Neuronal stem cell (in vitro differentiated cells): ENCODE results near the gene KRTAP15-1.

ENCODE experiments used
- DNase-seq: peaks from one replicate; pipeline ENCODE4 v3.0.0-alpha.2; 2013; ENCODE audit warnings: low spot score
- H2AFZ ChIP-seq: one replicate; pipeline ENCODE4 v1.6.1; 2013; ENCODE audit warnings: mild to moderate bottlenecking, low read length, inconsistent platforms
- H2AK5ac ChIP-seq: 2 replicates; pipeline ENCODE4 v1.6.1; 2013; ENCODE audit warnings: low read depth, mild to moderate bottlenecking, inconsistent platforms, low read length, moderate library complexity, mixed read lengths
- H2BK120ac ChIP-seq: 2 replicates; pipeline ENCODE4 v1.6.1; 2013; ENCODE audit warnings: low read depth, mild to moderate bottlenecking, inconsistent platforms, low read length, moderate library complexity, mixed read lengths
- H2BK12ac ChIP-seq: one replicate; pipeline ENCODE4 v1.6.1; 2013; ENCODE audit warnings: low read length, inconsistent platforms
- H2BK15ac ChIP-seq: 2 replicates; pipeline ENCODE4 v1.6.1; 2013; ENCODE audit warnings: mild to moderate bottlenecking, low read length, inconsistent platforms, mixed read lengths
- H2BK5ac ChIP-seq: one replicate; pipeline ENCODE4 v1.6.1; 2013; ENCODE audit warnings: inconsistent platforms, mild to moderate bottlenecking, low read length, moderate library complexity
- H3K14ac ChIP-seq: one replicate; pipeline ENCODE4 v1.6.1; 2013; ENCODE audit warnings: low read length, inconsistent platforms
- H3K18ac ChIP-seq: 2 replicates; pipeline ENCODE4 v1.6.1; 2013; ENCODE audit warnings: low read length, inconsistent platforms
- H3K23ac ChIP-seq: 2 replicates; pipeline ENCODE4 v1.6.1; 2013; ENCODE audit warnings: low read depth, mild to moderate bottlenecking, mixed read lengths, low read length, inconsistent platforms; ENCODE audit not compliant: poor library complexity
- H3K27ac ChIP-seq: replicated peaks from 3 replicates; pipeline ENCODE4 v1.5.1; 2013; ENCODE audit warnings: low read length, inconsistent platforms
- H3K27me3 ChIP-seq, 3 experiments: 2 replicates each; pipeline ENCODE4 v1.6.1; 2013; ENCODE audit warnings: low read length in 3 of 3, mild to moderate bottlenecking in 2 of 3, inconsistent platforms in 1 of 3, low read depth in 1 of 3, mixed read lengths in 1 of 3, moderate library complexity in 1 of 3; ENCODE audit not compliant: control insufficient read depth in 3 of 3, insufficient read depth in 3 of 3
- H3K36me3 ChIP-seq, 2 donors: replicated peaks in 1 of 2; 2 replicates each; pipeline ENCODE4 v1.6.1; 2013; ENCODE audit warnings: low read length in 2 of 2; ENCODE audit not compliant: control insufficient read depth in 2 of 2, insufficient read depth in 2 of 2
- H3K4ac ChIP-seq: 2 replicates; pipeline ENCODE4 v1.6.1; 2013; ENCODE audit warnings: inconsistent platforms, mild to moderate bottlenecking, low read length, moderate library complexity
- H3K4me1 ChIP-seq, 2 donors: 1 replicate in 1 of 2; 2 replicates in 1 of 2; pipeline ENCODE4 v1.6.1; 2013; ENCODE audit warnings: low read length in 2 of 2, low read depth in 1 of 2; ENCODE audit not compliant: control insufficient read depth in 2 of 2, insufficient read depth in 1 of 2
- H3K4me2 ChIP-seq: one replicate; pipeline ENCODE4 v1.6.1; 2013; ENCODE audit warnings: mild to moderate bottlenecking, low read length, inconsistent platforms; ENCODE audit not compliant: insufficient read depth, poor library complexity, severe bottlenecking
- H3K4me3 ChIP-seq, 2 donors: 2 replicates each; pipeline ENCODE4 v1.5.1; 2013; ENCODE audit warnings: low read length in 2 of 2, mild to moderate bottlenecking in 2 of 2, inconsistent platforms in 1 of 2, moderate library complexity in 1 of 2
- H3K79me1 ChIP-seq: one replicate; pipeline ENCODE4 v1.6.1; 2013; ENCODE audit warnings: low read depth, mild to moderate bottlenecking, inconsistent platforms, low read length, moderate library complexity
- H3K9ac ChIP-seq: one replicate; pipeline ENCODE4 v1.6.1; 2013; ENCODE audit warnings: mild to moderate bottlenecking, low read depth, low read length, inconsistent platforms; ENCODE audit not compliant: poor library complexity
- H3K9me3 ChIP-seq, 2 donors: replicated peaks in 1 of 2; 2 replicates each; pipeline versions ENCODE3 to v1.6.1; 2013; ENCODE audit warnings: low read length in 2 of 2, mild to moderate bottlenecking in 2 of 2, inconsistent platforms in 1 of 2, low read depth in 1 of 2, mixed read lengths in 1 of 2, moderate library complexity in 1 of 2; ENCODE audit not compliant: control insufficient read depth in 2 of 2, insufficient read depth in 1 of 2
- H4K8ac ChIP-seq: one replicate; pipeline ENCODE4 v1.6.1; 2013; ENCODE audit warnings: low read depth, mild to moderate bottlenecking, inconsistent platforms, low read length, moderate library complexity
- H4K91ac ChIP-seq: one replicate; pipeline ENCODE4 v1.6.1; 2013; ENCODE audit warnings: low read length, low read depth, mild to moderate bottlenecking, inconsistent platforms; ENCODE audit not compliant: poor library complexity
- WGBS, 2 donors: extraction: QIAGEN DNeasy Blood & Tissue Kit; methylation state at CpG; one replicate each; pipeline ENCODE4 v1.1.7; 2013; ENCODE audit warnings: missing lambda C conversion rate in 2 of 2, mixed read lengths in 1 of 2; ENCODE audit not compliant: insufficient read length in 2 of 2, insufficient replicate concordance in 1 of 2; ENCODE audit errors: extremely low coverage in 2 of 2; 5-methylcytosine and 5-hydroxymethylcytosine counted together

The KRTAP15-1 gene

DNA sequence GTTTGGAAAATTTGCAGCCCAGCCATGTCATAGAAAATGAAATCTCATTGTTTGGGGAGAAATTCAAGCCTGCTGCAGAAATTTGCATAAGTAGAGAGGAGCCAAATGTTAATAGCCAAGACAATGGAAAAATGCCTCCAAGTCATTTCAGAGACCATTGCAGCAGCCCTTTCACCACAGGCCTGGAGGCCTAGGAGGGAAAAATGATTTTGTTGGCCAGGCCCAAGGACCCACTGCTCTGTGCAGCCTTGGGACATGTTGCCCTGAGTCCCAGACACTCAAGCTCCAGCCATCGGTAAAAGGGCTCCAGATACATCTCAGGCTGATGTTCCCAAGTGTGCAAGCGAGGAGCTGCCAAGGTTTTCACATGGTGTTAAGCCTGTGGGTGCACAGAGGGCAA lies 46.1 kb downstream of the KRTAP15-1 start:
- no peak overlapping the region for H3K23ac ChIP-seq
- no peak overlapping the region for H2BK5ac ChIP-seq
- no peak overlapping the region for H3K9ac ChIP-seq
- H3K18ac ChIP-seq, result no peak overlapping the region
- H2BK120ac ChIP-seq, result no peak overlapping the region
- no peak overlapping the region for H2BK15ac ChIP-seq
- H4K8ac ChIP-seq, result no peak overlapping the region
- H3K4me3 ChIP-seq, result peak overlapping the region in 1 of 2 donors; percentile 63
- no peak overlapping the region for H3K27ac ChIP-seq
- no peak overlapping the region for H2BK12ac ChIP-seq
- H3K4ac ChIP-seq, result no peak overlapping the region
- no peak overlapping the region for H3K4me2 ChIP-seq
- no peaks in the 10 kb centered on the region for H3K4me1 ChIP-seq
- no peaks in the 10 kb centered on the region for H3K79me1 ChIP-seq
- H3K9me3 ChIP-seq, result peaks cover 0 to 1% of the 10 kb centered on the region in 2 donors
- no peak overlapping the region for H4K91ac ChIP-seq
- no peak overlapping the region for H2AK5ac ChIP-seq
- no CpG with 5 or more reads among the region's 2 CpGs for WGBS, 2 donors
- no peak overlapping the region for H2AFZ ChIP-seq
- H3K27me3 ChIP-seq, result no peaks in the 10 kb centered on the region
- no peak for DNase-seq
- H3K36me3 ChIP-seq, result no peaks in the 10 kb centered on the region
- no peak overlapping the region for H3K14ac ChIP-seq

DNA sequence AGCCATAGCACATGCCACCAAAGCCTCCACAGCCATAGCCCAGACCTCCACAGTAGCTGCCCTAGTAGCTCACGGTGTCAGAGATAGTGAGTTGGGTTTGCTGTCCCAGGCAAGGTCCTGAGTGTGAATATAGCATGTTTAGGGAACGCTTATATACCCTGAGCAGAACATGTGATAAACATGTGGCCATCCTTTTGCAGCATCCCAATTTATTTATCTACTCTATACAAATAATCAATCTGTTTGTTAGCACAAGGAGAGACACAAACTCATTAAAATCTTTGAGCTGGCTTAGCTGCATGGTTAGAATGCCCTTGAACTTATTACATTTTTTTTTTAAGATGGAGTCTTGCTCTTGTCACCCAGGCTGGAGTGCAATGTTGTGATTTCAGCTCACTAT lies 47.3 kb downstream of the KRTAP15-1 start, which contains the start of gene KRTAP19-2:
TSS of gene KRTAP19-2 (minus strand) at position 101 of the 400 bp plus-strand sequence. CDS start at position 13, 88 bp downstream.
- Histone ChIP-seq H2BK12ac (no peak within 1 kb of the TSS), H4K91ac (no peak within 1 kb of the TSS), H3K4me1 (no peaks in the 10 kb centered on the region), H4K8ac (no peak within 1 kb of the TSS), H3K9ac (no peak within 1 kb of the TSS), H3K4me2 (no peak within 1 kb of the TSS), H3K23ac (no peak within 1 kb of the TSS), H3K79me1 (no peaks in the 10 kb centered on the region), H2BK120ac (no peak within 1 kb of the TSS), H2AK5ac (no peak within 1 kb of the TSS), H3K4me3 (peak within 1 kb of the TSS in 1 of 2 donors; percentile 63), H3K9me3 (peaks cover 0 to 1% of the 10 kb centered on the region in 2 donors), H2AFZ (no peak within 1 kb of the TSS), H3K14ac (no peak within 1 kb of the TSS), H3K18ac (no peak within 1 kb of the TSS), H3K36me3 (no peaks in the 10 kb centered on the region), H3K27ac (no peak within 1 kb of the TSS), H3K4ac (no peak within 1 kb of the TSS), H3K27me3 (no peaks in the 10 kb centered on the region), H2BK15ac (no peak within 1 kb of the TSS), H2BK5ac (no peak within 1 kb of the TSS)
- no CpG with 5 or more reads among the region's 2 CpGs for WGBS, 2 donors
- no peak for DNase-seq
